HL-60/S4 treated with phorbol 12-myristate 13-acetate at 8.2 ng/mL for 4 days and 3 days (cell line): Measurements from ENCODE around the gene NME1.
"Not testable (repeated sequence)": the region's sequence is repeated elsewhere in the genome, so short reads cannot be mapped to it uniquely, and the experiment has no call there.

ENCODE experiments used
- in situ Hi-C: fragments of 300-500 bp; cut with MboI; formaldehyde crosslinking; loops from 2 replicates; pipeline ENCODE4 v1.15.0; 2022; ENCODE audit warnings: low sequenced_read_pairs

The NME1 gene

GRCh38 chr17:51153210-51154072, at the start of gene NME1:
Gene NME1 (plus strand): TSS chr17:51153559. CDS start chr17:51155655, 2,096 bp downstream.
- in situ Hi-C loops, result loop anchor here (10.0 kb wide), 1 partner anchor 139 kb away; no protein-coding TSS in a partner anchor

DNA sequence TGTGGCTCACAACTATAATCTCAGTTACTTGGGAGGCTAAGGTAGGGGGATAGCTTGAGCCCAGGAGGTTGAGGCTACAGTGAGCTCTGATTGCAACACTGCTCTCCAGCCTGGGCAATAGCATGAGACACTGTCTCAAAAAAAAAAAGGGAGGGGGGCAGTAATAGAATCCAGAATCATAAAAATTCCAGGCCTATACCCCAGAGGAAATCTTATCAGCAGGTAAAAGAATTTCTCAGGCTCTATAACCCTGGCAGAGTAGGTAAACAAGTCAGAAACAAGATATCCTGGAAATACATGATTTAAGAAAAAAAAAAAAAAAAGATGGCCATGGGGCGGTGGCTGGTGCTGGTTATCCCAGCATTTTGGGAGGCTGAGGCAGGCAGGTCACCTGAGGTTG, 45.6 kb upstream of the NME1 start:
- in situ Hi-C loops, result no loop called here

DNA sequence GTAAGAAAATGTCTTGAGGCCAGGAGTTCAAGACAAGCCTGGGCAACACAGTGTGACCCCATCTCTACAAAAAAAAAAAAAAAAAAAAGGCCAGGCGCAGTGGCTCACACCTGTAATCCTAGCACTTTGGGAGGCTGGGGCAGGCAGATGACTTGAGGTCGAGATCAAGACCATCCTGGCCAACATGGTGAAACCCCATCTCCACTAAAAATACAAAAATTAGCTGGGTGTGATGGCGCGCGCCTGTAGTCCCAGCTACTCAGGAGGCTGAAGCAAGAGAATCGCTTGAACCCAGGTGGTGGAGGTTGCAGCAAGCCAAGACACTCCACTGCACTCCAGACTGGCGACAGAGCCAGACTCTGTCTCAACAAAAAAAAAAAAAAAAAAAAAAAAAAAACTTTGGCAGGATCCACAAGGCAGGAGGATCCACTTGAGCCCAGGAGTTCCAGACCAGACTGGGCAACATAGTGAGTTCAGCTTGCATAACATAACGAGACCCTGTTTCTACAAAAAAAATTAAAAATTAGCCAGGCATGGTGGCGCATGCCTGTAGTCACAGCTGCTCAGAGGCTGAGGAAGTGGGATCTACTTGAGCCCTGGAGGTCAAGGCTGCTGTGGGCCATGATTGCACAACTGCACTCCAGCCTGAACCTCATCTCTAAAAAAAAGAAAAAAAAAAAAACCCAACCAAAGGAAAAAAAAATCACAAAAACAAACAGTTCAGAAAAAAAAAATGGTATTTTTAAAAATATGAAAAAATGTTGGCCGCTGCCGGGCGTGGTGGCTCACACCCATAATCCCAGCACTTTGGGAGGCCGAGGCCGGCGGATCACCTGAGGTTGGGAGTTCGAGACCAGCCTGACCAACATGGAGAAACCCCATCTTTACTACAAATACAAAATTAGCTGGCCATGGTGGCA, 40.8 kb upstream of the NME1 start:
- in situ Hi-C loops, result not testable (repeated sequence)

DNA sequence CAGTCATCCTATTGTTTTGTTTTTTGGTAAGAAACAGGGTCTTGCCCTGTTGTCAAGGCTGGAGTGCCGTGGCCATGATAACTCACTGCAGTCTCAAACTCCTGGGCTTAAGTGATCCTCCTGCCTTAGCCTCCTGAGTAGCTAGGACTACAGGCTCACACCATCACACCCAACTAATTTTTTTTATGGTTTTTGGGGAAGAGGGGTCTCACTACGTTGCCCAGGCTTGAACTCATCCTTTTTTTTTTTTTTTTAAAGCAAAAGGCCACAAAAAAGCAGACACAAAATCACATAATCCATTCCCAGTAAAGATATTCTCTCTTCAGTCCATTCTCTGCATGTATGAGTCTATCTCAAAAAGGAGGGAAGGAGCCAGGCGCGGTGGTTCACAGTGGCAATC, 38.2 kb upstream of the NME1 start:
- in situ Hi-C loops, result no loop called here

GRCh38 chr17:51118330-51119195, 34.8 kb upstream of the NME1 start:
- in situ Hi-C loops, result no loop called here

- in situ Hi-C loops, result no loop called here
Measured at GRCh38 chr17:51119415-51120356, 33.7 kb upstream of the NME1 start.

DNA sequence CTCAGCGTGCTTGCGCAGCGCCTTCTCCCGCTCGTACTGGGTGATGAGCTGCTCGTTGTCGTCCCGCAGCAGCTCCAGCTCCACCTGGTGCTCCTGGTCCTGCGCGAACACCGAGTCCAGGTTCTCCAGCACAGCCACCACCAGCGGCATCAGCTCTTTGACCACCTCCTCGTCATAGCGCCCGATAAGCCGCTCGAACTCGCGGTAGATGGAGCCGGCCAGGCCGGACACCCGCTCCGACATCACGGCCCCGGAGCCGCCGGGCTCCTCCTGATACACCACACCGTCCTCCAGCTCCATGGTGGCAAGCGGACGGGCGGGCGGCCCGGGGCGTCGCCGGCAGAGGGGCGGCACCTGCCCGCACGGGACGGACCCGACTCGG, 33.0 kb upstream of the NME1 start:
- in situ Hi-C loops, result no loop called here

- in situ Hi-C loops, result no loop called here
Measured at GRCh38 chr17:51120739-51121619, 32.4 kb upstream of the NME1 start, which contains the start of gene SPAG9. Gene SPAG9 (minus strand): TSS chr17:51120868. CDS start chr17:51120656, 212 bp downstream.

- in situ Hi-C loops, result no loop called here
Measured at GRCh38 chr17:51121620-51122472, 31.5 kb upstream of the NME1 start.

DNA sequence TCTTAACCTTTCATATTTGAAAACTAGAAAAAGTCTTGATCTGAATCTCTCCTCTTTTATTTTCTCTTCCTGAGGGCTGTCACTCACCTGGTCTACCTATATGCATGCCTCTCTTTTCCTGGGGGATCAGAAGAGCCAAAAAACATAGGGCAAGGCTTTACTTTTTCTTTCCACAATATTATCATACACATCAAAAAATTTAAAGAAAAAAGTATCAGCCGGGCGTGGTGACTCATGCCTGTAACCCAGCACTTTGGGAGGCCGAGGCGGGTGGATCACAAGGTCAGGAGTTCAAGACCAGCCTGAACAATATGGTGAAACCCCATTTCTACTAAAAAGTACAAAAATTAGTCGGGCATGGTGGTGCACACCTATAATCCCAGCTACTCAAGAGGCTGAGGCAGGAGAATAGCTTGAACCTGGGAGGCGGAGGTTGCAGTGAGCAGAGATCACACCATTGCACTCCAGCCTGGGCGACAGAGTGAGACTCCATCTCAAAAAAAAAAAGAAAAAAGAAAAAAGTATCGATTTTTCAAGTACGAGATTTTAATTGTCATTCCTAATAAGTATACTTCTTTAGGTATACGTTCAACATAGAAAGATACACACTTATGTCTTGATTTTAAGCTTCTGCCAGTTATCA, 30.8 kb upstream of the NME1 start:
- in situ Hi-C loops, result not testable (repeated sequence)

- in situ Hi-C loops, result no loop called here
Measured at GRCh38 chr17:51124640-51125503, 28.5 kb upstream of the NME1 start.

- in situ Hi-C loops, result no loop called here
Measured at GRCh38 chr17:51128076-51128475, 25.3 kb upstream of the NME1 start.

DNA sequence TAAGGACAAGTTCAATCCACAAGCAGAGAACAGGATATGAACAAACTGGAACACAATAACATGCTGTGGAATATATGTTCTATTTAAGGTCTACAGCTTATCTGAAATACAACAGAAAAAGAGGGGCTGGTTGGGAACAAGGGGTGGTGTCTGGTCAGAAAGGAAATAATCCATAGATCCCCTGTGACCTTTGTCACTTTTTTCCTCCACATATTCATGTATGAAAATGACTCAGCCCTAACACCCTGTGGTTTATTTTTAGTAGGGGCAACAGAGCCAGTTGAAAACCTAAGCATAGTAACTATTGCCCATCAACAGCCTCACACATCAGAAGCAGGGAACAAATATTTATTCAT, 20.4 kb upstream of the NME1 start:
- in situ Hi-C loops, result no loop called here

DNA sequence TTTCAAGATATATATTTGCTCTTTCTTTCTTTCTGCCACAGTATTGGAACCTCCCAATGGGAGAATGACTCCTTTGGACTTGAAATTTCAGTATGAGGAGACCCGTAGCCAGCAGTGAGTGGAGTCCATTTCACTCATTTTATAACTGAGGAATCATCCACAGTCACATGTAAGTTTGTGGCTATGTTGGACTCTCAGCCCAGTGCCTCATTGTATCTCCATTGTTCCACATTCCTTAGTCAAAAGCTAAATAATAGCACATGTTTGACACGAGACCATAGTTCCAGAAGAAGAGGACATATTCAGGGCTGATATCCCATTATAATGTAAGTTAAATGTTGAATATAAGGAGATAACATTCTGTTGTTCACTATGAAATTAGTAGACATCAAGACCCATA, 20.0 kb upstream of the NME1 start:
- in situ Hi-C loops, result no loop called here

GRCh38 chr17:51135956-51136355, 17.4 kb upstream of the NME1 start:
- in situ Hi-C loops, result no loop called here

DNA sequence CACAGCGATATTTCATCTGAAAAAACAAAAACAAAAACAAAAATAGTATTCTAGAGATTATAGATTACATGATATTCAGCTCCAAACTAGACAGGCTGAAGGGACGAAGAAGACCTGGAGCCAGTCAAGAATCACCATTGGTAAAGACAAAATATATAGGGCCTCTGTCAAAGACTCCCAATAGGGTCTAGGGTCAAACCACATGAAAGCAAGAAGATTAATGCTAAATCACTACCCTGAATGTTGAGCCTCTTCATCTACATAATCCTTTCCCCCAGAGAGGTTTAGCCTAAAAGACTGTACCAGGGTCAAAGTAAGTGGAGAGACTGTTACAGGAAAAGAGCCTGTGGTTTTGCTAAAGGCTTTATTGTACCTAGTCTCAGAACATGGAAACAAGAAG, 10.8 kb upstream of the NME1 start:
- in situ Hi-C loops, result no loop called here
